HepG2 (cell line): ENCODE results near the gene CCDC18. TPM values are rescaled to one million over a fixed set of nuclear protein-coding genes. Genes with fewer than 3 reads are reported as not detected.
A peak's percentile ranks its signal among the peaks of the same experiment; 100 is the strongest.

ENCODE experiments used
- ATF1 ChIP-seq: IDR thresholded peaks from 2 replicates; pipeline ENCODE4 v1.6.1; 2016; ENCODE audit warnings: mild to moderate bottlenecking, control low read depth
- CENPX ChIP-seq: sonication (generic); formaldehyde crosslinking; IDR thresholded peaks from 2 replicates; pipeline ENCODE4 v1.9.0; 2021; ENCODE audit warnings: mild to moderate bottlenecking, missing genetic modification reagents, moderate library complexity
- EP300 ChIP-seq, 3 experiments: sonication (generic) in 1 of 3; formaldehyde crosslinking in 1 of 3; IDR thresholded peaks; 2 replicates each; pipeline versions ENCODE4 v1.5.1 to v1.6.1; 2011 to 2020; ENCODE audit warnings: low read depth in 2 of 3, low read length in 2 of 3, borderline replicate concordance in 1 of 3, improper control_type of control experiment in 1 of 3, mild to moderate bottlenecking in 1 of 3, missing genetic modification reagents in 1 of 3, moderate library complexity in 1 of 3
- FOXC1 ChIP-seq: sonication (generic); formaldehyde crosslinking; IDR thresholded peaks from 2 replicates; pipeline ENCODE4 v1.8.0; 2022; ENCODE audit warnings: mild to moderate bottlenecking, missing genetic modification reagents, borderline replicate concordance
- FOXK1 ChIP-seq: sonication (generic); formaldehyde crosslinking; IDR thresholded peaks from 2 replicates; pipeline ENCODE4 v1.4.0; 2020; ENCODE audit warnings: low read depth, missing genetic modification reagents, borderline replicate concordance
- HOXA3 ChIP-seq: sonication (generic); formaldehyde crosslinking; IDR thresholded peaks from 2 replicates; pipeline ENCODE4 v1.5.0; 2020; ENCODE audit warnings: missing genetic modification reagents
- KLF9 ChIP-seq: IDR thresholded peaks from 2 replicates; pipeline ENCODE4 v1.6.1; 2016; ENCODE audit warnings: low read depth
- KMT2B ChIP-seq: IDR thresholded peaks from 2 replicates; pipeline ENCODE4 v1.6.1; 2016; ENCODE audit warnings: missing genetic modification reagents, missing compliant biosample characterization
- MBNL3 ChIP-seq: fragments of 250-450 bp; sonication (Bioruptor Pico); conservative IDR thresholded peaks from 2 replicates; pipeline ENCODE4 v1.8.0; 2022; ENCODE audit warnings: mild to moderate bottlenecking, inconsistent platforms
- NFIC ChIP-seq: IDR thresholded peaks from 2 replicates; pipeline ENCODE4 v1.6.1; 2012; ENCODE audit warnings: mild to moderate bottlenecking, low read length, inconsistent platforms
- NPAS2 ChIP-seq: sonication (generic); formaldehyde crosslinking; IDR thresholded peaks from 2 replicates; pipeline ENCODE4 v1.8.0; 2022; ENCODE audit warnings: mild to moderate bottlenecking, missing genetic modification reagents, borderline replicate concordance
- REXO4 ChIP-seq: sonication (generic); formaldehyde crosslinking; IDR thresholded peaks from 2 replicates; pipeline ENCODE4 v1.8.0; 2022; ENCODE audit warnings: missing genetic modification reagents, mild to moderate bottlenecking, borderline replicate concordance
- RFX1 ChIP-seq: fragments of 450-650 bp; IDR thresholded peaks from 2 replicates; pipeline ENCODE4 v1.6.1; 2017
- RFXANK ChIP-seq: IDR thresholded peaks from 2 replicates; pipeline ENCODE4 v1.6.1; 2016
- RXRA ChIP-seq: sonication (generic); formaldehyde crosslinking; IDR thresholded peaks from 2 replicates; pipeline ENCODE4 v1.5.1; 2020; ENCODE audit warnings: missing genetic modification reagents
- SATB2 ChIP-seq: sonication (generic); formaldehyde crosslinking; IDR thresholded peaks from 2 replicates; pipeline ENCODE4 v1.5.0; 2020; ENCODE audit warnings: missing genetic modification reagents
- SNAI1 ChIP-seq: sonication (generic); formaldehyde crosslinking; IDR thresholded peaks from 2 replicates; pipeline ENCODE4 v1.5.0; 2020; ENCODE audit warnings: mild to moderate bottlenecking, missing genetic modification reagents, borderline replicate concordance
- ZBTB1 ChIP-seq: sonication (generic); formaldehyde crosslinking; IDR thresholded peaks from 2 replicates; pipeline ENCODE4 v1.4.0; 2020; ENCODE audit warnings: missing genetic modification reagents, borderline replicate concordance
- ZBTB42 ChIP-seq: sonication (generic); formaldehyde crosslinking; IDR thresholded peaks from 2 replicates; pipeline ENCODE4 v1.5.0; 2020; ENCODE audit warnings: mild to moderate bottlenecking, missing genetic modification reagents
- ZMYM3 ChIP-seq: sonication (generic); formaldehyde crosslinking; IDR thresholded peaks from 2 replicates; pipeline ENCODE4 v1.5.1; 2020; ENCODE audit warnings: mild to moderate bottlenecking, missing genetic modification reagents
- ZNF263 ChIP-seq: sonication (generic); formaldehyde crosslinking; IDR thresholded peaks from 2 replicates; pipeline ENCODE4 v1.4.0; 2020; ENCODE audit warnings: missing genetic modification reagents
- ZNF274 ChIP-seq: sonication (generic); formaldehyde crosslinking; IDR thresholded peaks from 2 replicates; pipeline ENCODE4 v1.5.1; 2020; ENCODE audit warnings: mild to moderate bottlenecking, missing genetic modification reagents
- ZNF713 ChIP-seq: sonication (generic); formaldehyde crosslinking; IDR thresholded peaks from 2 replicates; pipeline ENCODE4 v1.4.0; 2020; ENCODE audit warnings: mild to moderate bottlenecking, missing genetic modification reagents
- ZNF788 ChIP-seq: sonication (generic); formaldehyde crosslinking; IDR thresholded peaks from 2 replicates; pipeline ENCODE4 v1.5.0; 2020; ENCODE audit warnings: mild to moderate bottlenecking, missing genetic modification reagents, borderline replicate concordance
- ZNF792 ChIP-seq: IDR thresholded peaks from 2 replicates; pipeline ENCODE4 v1.6.1; 2016
- ZSCAN12 ChIP-seq: sonication (generic); formaldehyde crosslinking; IDR thresholded peaks from 2 replicates; pipeline ENCODE4 v1.9.0; 2021; ENCODE audit warnings: mild to moderate bottlenecking, missing genetic modification reagents
- polyA plus RNA-seq, 8 experiments: library from polyadenylated mRNA; depleted of rRNA in 3 of 8; stranded (reverse) in 7 of 8; unstranded in 1 of 8; fragments of >200 nt; fragmentation: Illumina TruSeq in 4 of 8; extraction: Trizol in 4 of 8; gene quantifications; 2 replicates each; pipeline versions ENCODE4 v1.2.1 to v1.2.3, GENCODE V29; 2011 to 2016; ENCODE audit warnings: low read depth in 4 of 8, missing spikeins in 1 of 8, mixed read lengths in 1 of 8; ENCODE audit not compliant: insufficient read depth in 1 of 8
- total RNA-seq, 5 experiments: library from RNA; depleted of rRNA; stranded (reverse); fragments of >200 nt; fragmentation: Illumina TruSeq; extraction: Trizol; gene quantifications; 2 replicates each; pipeline ENCODE4 v1.2.3, GENCODE V29; 2016; ENCODE audit warnings: low read depth in 1 of 5
- TF ChIP-seq, protein P1 (sequence below), 2 experiments: sonication (generic) in 1 of 2; formaldehyde crosslinking in 1 of 2; IDR thresholded peaks; 2 replicates each; pipeline versions ENCODE4 v1.4.0 to v1.6.1; 2018 to 2020; ENCODE audit warnings: missing genetic modification reagents in 2 of 2, borderline replicate concordance in 1 of 2, low read depth in 1 of 2, mild to moderate bottlenecking in 1 of 2, missing biosample characterization in 1 of 2
- TF ChIP-seq, protein P2 (sequence below): sonication (generic); formaldehyde crosslinking; IDR thresholded peaks from 2 replicates; pipeline ENCODE4 v1.4.0; 2020; ENCODE audit warnings: missing genetic modification reagents
- TF ChIP-seq, protein P3 (sequence below): IDR thresholded peaks from 2 replicates; pipeline ENCODE4 v1.6.1; 2016; ENCODE audit warnings: low read depth

The CCDC18 gene
- total and polyA plus RNA-seq, 2 of the 13 experiments (the other 11 are each of a cell fraction or from before 2014, with no cell fraction given) = 1.9 to 18.4 TPM

DNA sequence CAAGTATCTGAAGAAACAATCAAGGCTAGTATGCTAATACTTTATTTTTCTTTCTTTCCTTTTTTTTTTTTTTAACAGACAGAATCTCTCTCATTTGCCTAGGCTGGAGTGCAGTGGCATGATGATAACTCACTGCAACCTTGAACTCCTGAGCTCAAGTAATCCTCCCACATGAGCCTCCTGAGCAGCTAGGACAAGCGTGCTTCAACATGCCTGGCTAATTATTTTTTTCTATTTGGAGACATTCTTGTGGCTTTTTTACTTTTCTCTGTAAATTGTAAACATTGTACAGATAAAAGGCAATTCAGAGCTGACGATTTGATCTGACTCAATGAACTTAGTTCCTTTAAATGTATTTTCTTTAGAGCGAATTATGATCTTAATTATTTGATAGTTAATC, 41.4 kb downstream of the CCDC18 start (continued):
- TF ChIP-seq, protein P1, sequence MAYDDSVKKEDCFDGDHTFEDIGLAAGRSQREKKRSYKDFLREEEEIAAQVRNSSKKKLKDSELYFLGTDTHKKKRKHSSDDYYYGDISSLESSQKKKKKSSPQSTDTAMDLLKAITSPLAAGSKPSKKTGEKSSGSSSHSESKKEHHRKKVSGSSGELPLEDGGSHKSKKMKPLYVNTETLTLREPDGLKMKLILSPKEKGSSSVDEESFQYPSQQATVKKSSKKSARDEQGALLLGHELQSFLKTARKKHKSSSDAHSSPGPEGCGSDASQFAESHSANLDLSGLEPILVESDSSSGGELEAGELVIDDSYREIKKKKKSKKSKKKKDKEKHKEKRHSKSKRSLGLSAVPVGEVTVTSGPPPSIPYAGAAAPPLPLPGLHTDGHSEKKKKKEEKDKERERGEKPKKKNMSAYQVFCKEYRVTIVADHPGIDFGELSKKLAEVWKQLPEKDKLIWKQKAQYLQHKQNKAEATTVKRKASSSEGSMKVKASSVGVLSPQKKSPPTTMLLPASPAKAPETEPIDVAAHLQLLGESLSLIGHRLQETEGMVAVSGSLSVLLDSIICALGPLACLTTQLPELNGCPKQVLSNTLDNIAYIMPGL (CRISPR knock-in tag; IDR thresholded peaks at IDR 0.05; ENCODE audit: borderline replicate concordance in 1 of 2, low read depth in 1 of 2) = no peak
- no peak for TF ChIP-seq RFX1
- TF ChIP-seq SNAI1 (CRISPR knock-in tag) = no peak
- no peak for TF ChIP-seq ZBTB42 (CRISPR knock-in tag)
- no peak for TF ChIP-seq REXO4 (CRISPR knock-in tag)
- 0 out of 2 replicates have a peak, but pooled peaks have one; percentile 43 for TF ChIP-seq ZNF792
- no peak; the same call in 1 of the 2 replicates for TF ChIP-seq HOXA3 (CRISPR knock-in tag)
- TF ChIP-seq ZBTB1 (CRISPR knock-in tag) = no peak
- TF ChIP-seq EP300 (IDR thresholded peaks at IDR 0.05; ENCODE audit: low read depth in 2 of 2, low read length in 2 of 2) = peak in 1 of 2 experiments; percentile 87; a peak in 2 of 4 replicates
- TF ChIP-seq EP300 (CRISPR knock-in tag; IDR thresholded peaks at IDR 0.05; ENCODE audit: borderline replicate concordance) = peak; percentile 20; the same call in 1 of the 2 replicates
- TF ChIP-seq ATF1 (CRISPR knock-in tag) = 0 out of 2 replicates have a peak, but pooled peaks have one; percentile 18
- TF ChIP-seq RFXANK (CRISPR knock-in tag) = no peak
- peak; percentile 38; the same call in 1 of the 2 replicates for TF ChIP-seq ZNF263 (CRISPR knock-in tag)
- TF ChIP-seq, protein P2, sequence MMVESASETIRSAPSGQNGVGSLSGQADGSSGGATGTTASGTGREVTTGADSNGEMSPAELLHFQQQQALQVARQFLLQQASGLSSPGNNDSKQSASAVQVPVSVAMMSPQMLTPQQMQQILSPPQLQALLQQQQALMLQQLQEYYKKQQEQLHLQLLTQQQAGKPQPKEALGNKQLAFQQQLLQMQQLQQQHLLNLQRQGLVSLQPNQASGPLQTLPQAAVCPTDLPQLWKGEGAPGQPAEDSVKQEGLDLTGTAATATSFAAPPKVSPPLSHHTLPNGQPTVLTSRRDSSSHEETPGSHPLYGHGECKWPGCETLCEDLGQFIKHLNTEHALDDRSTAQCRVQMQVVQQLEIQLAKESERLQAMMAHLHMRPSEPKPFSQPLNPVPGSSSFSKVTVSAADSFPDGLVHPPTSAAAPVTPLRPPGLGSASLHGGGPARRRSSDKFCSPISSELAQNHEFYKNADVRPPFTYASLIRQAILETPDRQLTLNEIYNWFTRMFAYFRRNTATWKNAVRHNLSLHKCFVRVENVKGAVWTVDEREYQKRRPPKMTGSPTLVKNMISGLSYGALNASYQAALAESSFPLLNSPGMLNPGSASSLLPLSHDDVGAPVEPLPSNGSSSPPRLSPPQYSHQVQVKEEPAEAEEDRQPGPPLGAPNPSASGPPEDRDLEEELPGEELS (CRISPR knock-in tag) = peak; percentile 73
- TF ChIP-seq SATB2 (CRISPR knock-in tag) = no peak
- TF ChIP-seq NPAS2 (CRISPR knock-in tag) = no peak
- TF ChIP-seq, protein P3, sequence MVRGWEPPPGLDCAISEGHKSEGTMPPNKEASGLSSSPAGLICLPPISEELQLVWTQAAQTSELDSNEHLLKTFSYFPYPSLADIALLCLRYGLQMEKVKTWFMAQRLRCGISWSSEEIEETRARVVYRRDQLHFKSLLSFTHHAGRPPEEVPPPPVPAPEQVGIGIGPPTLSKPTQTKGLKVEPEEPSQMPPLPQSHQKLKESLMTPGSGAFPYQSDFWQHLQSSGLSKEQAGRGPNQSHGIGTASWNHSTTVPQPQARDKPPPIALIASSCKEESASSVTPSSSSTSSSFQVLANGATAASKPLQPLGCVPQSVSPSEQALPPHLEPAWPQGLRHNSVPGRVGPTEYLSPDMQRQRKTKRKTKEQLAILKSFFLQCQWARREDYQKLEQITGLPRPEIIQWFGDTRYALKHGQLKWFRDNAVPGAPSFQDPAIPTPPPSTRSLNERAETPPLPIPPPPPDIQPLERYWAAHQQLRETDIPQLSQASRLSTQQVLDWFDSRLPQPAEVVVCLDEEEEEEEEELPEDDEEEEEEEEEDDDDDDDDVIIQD (CRISPR knock-in tag) = peak; percentile 61; the same call in 1 of the 2 replicates
- no peak for TF ChIP-seq FOXC1 (CRISPR knock-in tag)
- TF ChIP-seq RXRA = no peak; the same call in 1 of the 2 replicates
- no peak for TF ChIP-seq KMT2B (CRISPR knock-in tag)
- no peak for TF ChIP-seq FOXK1
- no peak for TF ChIP-seq ZSCAN12 (CRISPR knock-in tag)
- TF ChIP-seq KLF9 (CRISPR knock-in tag) = no peak
- no peak for TF ChIP-seq MBNL3 (CRISPR knock-in tag)
- peak; percentile 56; the same call in 1 of the 2 replicates for TF ChIP-seq NFIC
- TF ChIP-seq ZNF274 = no peak
- no peak for TF ChIP-seq ZNF788 (CRISPR knock-in tag)
- no peak for TF ChIP-seq ZNF713 (CRISPR knock-in tag)
- no peak for TF ChIP-seq ZMYM3
- no peak for TF ChIP-seq CENPX
